ENCODE results near the gene PPTC7.

DNA sequence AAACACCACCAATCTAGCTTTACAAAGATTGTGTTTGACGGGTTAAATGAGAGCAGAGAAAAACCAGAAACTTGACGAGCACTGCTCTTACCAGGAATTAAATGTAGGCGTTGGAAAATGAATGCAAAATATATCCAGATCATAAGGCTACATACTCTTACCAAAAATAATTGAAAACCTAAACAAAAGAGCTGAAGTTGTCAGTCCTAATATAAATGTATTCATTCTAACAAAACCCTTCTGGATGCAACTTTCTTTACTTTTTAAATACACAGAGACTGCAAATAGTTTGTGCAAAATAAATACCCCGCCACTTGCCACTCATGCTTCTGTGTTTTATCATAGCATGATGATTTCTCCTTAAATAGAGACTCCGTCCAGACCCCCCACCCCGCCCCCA lies 48.3 kb downstream of the PPTC7 start:
- TF ChIP-seq, protein P1, sequence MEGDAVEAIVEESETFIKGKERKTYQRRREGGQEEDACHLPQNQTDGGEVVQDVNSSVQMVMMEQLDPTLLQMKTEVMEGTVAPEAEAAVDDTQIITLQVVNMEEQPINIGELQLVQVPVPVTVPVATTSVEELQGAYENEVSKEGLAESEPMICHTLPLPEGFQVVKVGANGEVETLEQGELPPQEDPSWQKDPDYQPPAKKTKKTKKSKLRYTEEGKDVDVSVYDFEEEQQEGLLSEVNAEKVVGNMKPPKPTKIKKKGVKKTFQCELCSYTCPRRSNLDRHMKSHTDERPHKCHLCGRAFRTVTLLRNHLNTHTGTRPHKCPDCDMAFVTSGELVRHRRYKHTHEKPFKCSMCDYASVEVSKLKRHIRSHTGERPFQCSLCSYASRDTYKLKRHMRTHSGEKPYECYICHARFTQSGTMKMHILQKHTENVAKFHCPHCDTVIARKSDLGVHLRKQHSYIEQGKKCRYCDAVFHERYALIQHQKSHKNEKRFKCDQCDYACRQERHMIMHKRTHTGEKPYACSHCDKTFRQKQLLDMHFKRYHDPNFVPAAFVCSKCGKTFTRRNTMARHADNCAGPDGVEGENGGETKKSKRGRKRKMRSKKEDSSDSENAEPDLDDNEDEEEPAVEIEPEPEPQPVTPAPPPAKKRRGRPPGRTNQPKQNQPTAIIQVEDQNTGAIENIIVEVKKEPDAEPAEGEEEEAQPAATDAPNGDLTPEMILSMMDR (IDR thresholded peaks at IDR 0.05; ENCODE audit: control extremely low read depth in 1 of 3, insufficient read depth in 1 of 3, low read depth in 1 of 3, low read length in 3 of 3): no peak
- no peak for TF ChIP-seq BRCA1 (IDR thresholded peaks at IDR 0.05; ENCODE audit: low read depth, low read length)
- no peak for TF ChIP-seq ZNF274 (IDR thresholded peaks at IDR 0.05; ENCODE audit: borderline replicate concordance, extremely low read depth, low read length)
- TF ChIP-seq, protein P2, sequence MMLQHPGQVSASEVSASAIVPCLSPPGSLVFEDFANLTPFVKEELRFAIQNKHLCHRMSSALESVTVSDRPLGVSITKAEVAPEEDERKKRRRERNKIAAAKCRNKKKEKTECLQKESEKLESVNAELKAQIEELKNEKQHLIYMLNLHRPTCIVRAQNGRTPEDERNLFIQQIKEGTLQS (IDR thresholded peaks at IDR 0.05; ENCODE audit: insufficient read depth, low read depth, low read length): no peak
- no peak for TF ChIP-seq POLR2AphosphoS5 (IDR thresholded peaks at IDR 0.05; ENCODE audit: low read depth, low read length)
- no peak for TF ChIP-seq POU5F1 (IDR thresholded peaks at IDR 0.05; ENCODE audit: low read depth, low read length)
- TF ChIP-seq SUZ12 (IDR thresholded peaks at IDR 0.05; ENCODE audit: low read length): no peak
- no peak for TF ChIP-seq GTF2F1 (IDR thresholded peaks at IDR 0.05; ENCODE audit: borderline replicate concordance, low read depth, low read length)
- TF ChIP-seq EP300 (IDR thresholded peaks at IDR 0.05; ENCODE audit: borderline replicate concordance in 1 of 2, low read depth in 2 of 2, low read length in 2 of 2): no peak
- no peak for TF ChIP-seq SP1 (IDR thresholded peaks at IDR 0.05; ENCODE audit: low read depth, low read length)
- TF ChIP-seq POLR2A (IDR thresholded peaks at IDR 0.05; ENCODE audit: control extremely low read depth in 1 of 2, low read depth in 2 of 2, low read length in 2 of 2): no peak
- TF ChIP-seq RBBP5 (IDR thresholded peaks at IDR 0.05; ENCODE audit: borderline replicate concordance, low read depth, low read length): no peak
- TF ChIP-seq CEBPB (IDR thresholded peaks at IDR 0.05; ENCODE audit: low read depth, low read length): no peak
